Measurements from ENCODE around the gene SLC8B1. TPM values are rescaled to one million over a fixed set of nuclear protein-coding genes. Genes with fewer than 3 reads are reported as not detected.

SLC8B1 gene
- total RNA-seq, 1 experiment from 2014 or later: 34.1 TPM

GRCh38 chr12:113250045-113250444, 84.9 kb downstream of the SLC8B1 start:
- TF ChIP-seq CTCF (conservative IDR thresholded peaks at IDR 0.05; ENCODE audit: low read depth, low read length): no peak
- no peak for TF ChIP-seq EZH2 (IDR thresholded peaks at IDR 0.05; ENCODE audit: low read length, unreplicated experiment)
- no peak for TF ChIP-seq EZH2phosphoT487 (IDR thresholded peaks at IDR 0.05; ENCODE audit: borderline replicate concordance, low read length)
- ATAC-seq: no peak
- POLR2A ChIA-PET (ENCODE audit: unreplicated experiment): no interaction called here
- Histone ChIP-seq H3K9me3 (ENCODE audit: low read length) (no peaks in the 10 kb centered on the region), H3K9me2 (replicated peaks; ENCODE audit: low read length) (no peaks in the 10 kb centered on the region), H3K4me3 (ENCODE audit: low read length) (no peak overlapping the region), H3K9ac (ENCODE audit: low read length) (no peak overlapping the region), H3K36me3 (ENCODE audit: low read depth, low read length) (no peaks in the 10 kb centered on the region), H3K27ac (ENCODE audit: low read length) (no peak overlapping the region), H3K79me2 (ENCODE audit: low read length) (peaks cover 5% of the 10 kb centered on the region), H3K27me3 (ENCODE audit: low read length) (no peaks in the 10 kb centered on the region), H3F3A (ENCODE audit: low read length, unreplicated experiment) (peaks cover 9% of the 10 kb centered on the region), H3K4me2 (ENCODE audit: low read length) (no peak overlapping the region), H2AFZ (ENCODE audit: low read length) (no peak overlapping the region), H3K4me1 (ENCODE audit: insufficient read depth, low read length) (peaks cover 23% of the 10 kb centered on the region), H4K20me1 (ENCODE audit: low read length) (no peaks in the 10 kb centered on the region)
- intact Hi-C loops (cut with micrococcal nuclease): no loop called here
- DNase-seq: no peak
- CTCF ChIA-PET: no interaction called here
- BruUV-seq (replicated peaks): no TSS peak

GRCh38 chr12:113249546-113249945, 85.4 kb downstream of the SLC8B1 start:
- ATAC-seq (no peak), DNase-seq (no peak)
- Histone ChIP-seq H3K4me3 (ENCODE audit: low read length) (no peak overlapping the region), H3K9me3 (ENCODE audit: low read length) (no peaks in the 10 kb centered on the region), H2AFZ (ENCODE audit: low read length) (no peak overlapping the region), H3K27me3 (ENCODE audit: low read length) (no peaks in the 10 kb centered on the region), H3F3A (ENCODE audit: low read length, unreplicated experiment) (peaks cover 9% of the 10 kb centered on the region), H3K27ac (ENCODE audit: low read length) (no peak overlapping the region), H3K9me2 (replicated peaks; ENCODE audit: low read length) (no peaks in the 10 kb centered on the region), H3K79me2 (ENCODE audit: low read length) (peaks cover 10% of the 10 kb centered on the region), H3K9ac (ENCODE audit: low read length) (no peak overlapping the region), H4K20me1 (ENCODE audit: low read length) (no peaks in the 10 kb centered on the region), H3K4me1 (ENCODE audit: insufficient read depth, low read length) (peaks cover 28% of the 10 kb centered on the region), H3K36me3 (ENCODE audit: low read depth, low read length) (no peaks in the 10 kb centered on the region), H3K4me2 (ENCODE audit: low read length) (no peak overlapping the region)
- intact Hi-C loops (cut with micrococcal nuclease): no loop called here
- POLR2A ChIA-PET (ENCODE audit: unreplicated experiment): no interaction called here
- BruUV-seq (replicated peaks): no TSS peak
- CTCF ChIA-PET: no interaction called here
- TF ChIP-seq EZH2phosphoT487 (IDR thresholded peaks at IDR 0.05; ENCODE audit: borderline replicate concordance, low read length): no peak
- TF ChIP-seq EZH2 (IDR thresholded peaks at IDR 0.05; ENCODE audit: low read length, unreplicated experiment): no peak
- no peak for TF ChIP-seq CTCF (conservative IDR thresholded peaks at IDR 0.05; ENCODE audit: low read depth, low read length)

GRCh38 chr12:113248842-113249435, 86.0 kb downstream of the SLC8B1 start:
- Histone ChIP-seq H3K79me2 (ENCODE audit: low read length) (peaks cover 12% of the 10 kb centered on the region), H3K4me1 (ENCODE audit: insufficient read depth, low read length) (peaks cover 34% of the 10 kb centered on the region), H3K9me3 (ENCODE audit: low read length) (no peaks in the 10 kb centered on the region), H4K20me1 (ENCODE audit: low read length) (no peaks in the 10 kb centered on the region), H2AFZ (ENCODE audit: low read length) (no peak overlapping the region), H3K4me2 (ENCODE audit: low read length) (no peak overlapping the region), H3K27me3 (ENCODE audit: low read length) (no peaks in the 10 kb centered on the region), H3F3A (ENCODE audit: low read length, unreplicated experiment) (peaks cover 9% of the 10 kb centered on the region), H3K27ac (ENCODE audit: low read length) (no peak overlapping the region), H3K9me2 (replicated peaks; ENCODE audit: low read length) (no peaks in the 10 kb centered on the region), H3K4me3 (ENCODE audit: low read length) (no peak overlapping the region), H3K36me3 (ENCODE audit: low read depth, low read length) (no peaks in the 10 kb centered on the region), H3K9ac (ENCODE audit: low read length) (no peak overlapping the region)
- intact Hi-C loops (cut with micrococcal nuclease): no loop called here
- ChIA-PET POLR2A (ENCODE audit: unreplicated experiment) (no interaction called here), CTCF (no interaction called here)
- no peak for ATAC-seq
- TF ChIP-seq EZH2 (IDR thresholded peaks at IDR 0.05; ENCODE audit: low read length, unreplicated experiment): no peak
- TF ChIP-seq CTCF (conservative IDR thresholded peaks at IDR 0.05; ENCODE audit: low read depth, low read length): no peak
- no peak for TF ChIP-seq EZH2phosphoT487 (IDR thresholded peaks at IDR 0.05; ENCODE audit: borderline replicate concordance, low read length)
- DNase-seq: no peak
- no TSS peak for BruUV-seq (replicated peaks)
